Ishikawa (cell line): ENCODE measurements around the gene ZDHHC19.

Source experiments
- CEBPB ChIP-seq: IDR thresholded peaks from 2 replicates; pipeline ENCODE4 v1.6.1; 2012
- CREB1 ChIP-seq: IDR thresholded peaks from 2 replicates; pipeline ENCODE4 v1.6.1; 2012; ENCODE audit warnings: low read depth
- EGR1 ChIP-seq: IDR thresholded peaks from 2 replicates; pipeline ENCODE4 v1.6.1; 2012
- EP300 ChIP-seq: IDR thresholded peaks from 2 replicates; pipeline ENCODE4 v1.6.1; 2012; ENCODE audit warnings: borderline replicate concordance
- MAX ChIP-seq: IDR thresholded peaks from 2 replicates; pipeline ENCODE4 v1.6.1; 2012
- RAD21 ChIP-seq: IDR thresholded peaks from 2 replicates; pipeline ENCODE4 v1.6.1; 2012; ENCODE audit warnings: low read depth
- REST ChIP-seq: IDR thresholded peaks from 2 replicates; pipeline ENCODE4 v1.6.1; 2012; ENCODE audit warnings: low read depth, mild to moderate bottlenecking
- TAF1 ChIP-seq: IDR thresholded peaks from 2 replicates; pipeline ENCODE4 v1.6.1; 2012; ENCODE audit warnings: low read depth, mild to moderate bottlenecking
- TCF12 ChIP-seq: IDR thresholded peaks from 2 replicates; pipeline ENCODE4 v1.6.1; 2012; ENCODE audit warnings: low read depth
- YY1 ChIP-seq: IDR thresholded peaks from 2 replicates; pipeline ENCODE4 v1.6.1; 2012; ENCODE audit warnings: low read depth
- ZBTB7A ChIP-seq: IDR thresholded peaks from 2 replicates; pipeline ENCODE4 v1.6.1; 2012; ENCODE audit warnings: low read depth

- TF ChIP-seq ZBTB7A, result no peak
- no peak for TF ChIP-seq TAF1
- no peak for TF ChIP-seq CREB1
- no peak for TF ChIP-seq CEBPB
- TF ChIP-seq EP300, result no peak
- TF ChIP-seq RAD21, result no peak
- TF ChIP-seq TCF12, result no peak
- TF ChIP-seq EGR1, result no peak
- TF ChIP-seq MAX, result no peak
- TF ChIP-seq YY1, result no peak
- no peak for TF ChIP-seq REST
Observed at GRCh38 chr3:196232882-196233251, 21.7 kb upstream of the ZDHHC19 start.
